Left ventricle myocardium inferior (tissue), 1 donor: ENCODE results near the gene RYR1. TPM values are rescaled to one million over a fixed set of nuclear protein-coding genes. Genes with fewer than 3 reads are reported as not detected.
"Not testable (repeated sequence)": the region's sequence is repeated elsewhere in the genome, so short reads cannot be mapped to it uniquely, and the experiment has no call there.

Experiments
- DNase-seq: peaks from one replicate; pipeline ENCODE4 v3.0.0-alpha.2; 2020
- H3K27ac ChIP-seq: fragments of 200-600 bp; replicated peaks from 2 replicates; pipeline ENCODE4 v1.8.0; 2021
- H3K27me3 ChIP-seq: fragments of 200-600 bp; 2 replicates; pipeline ENCODE4 v1.8.0; 2021; ENCODE audit warnings: low read depth
- H3K36me3 ChIP-seq: fragments of 200-600 bp; 2 replicates; pipeline ENCODE4 v1.8.0; 2021
- H3K4me1 ChIP-seq: fragments of 200-600 bp; 2 replicates; pipeline ENCODE4 v1.8.0; 2021
- H3K4me3 ChIP-seq: fragments of 200-600 bp; 2 replicates; pipeline ENCODE4 v1.8.0; 2021; ENCODE audit warnings: mild to moderate bottlenecking, moderate library complexity
- H3K9me3 ChIP-seq: fragments of 200-600 bp; replicated peaks from 2 replicates; pipeline ENCODE4 v1.8.0; 2021
- CTCF ChIP-seq: fragments of 200-600 bp; IDR thresholded peaks from 2 replicates; pipeline ENCODE4 v1.8.0; 2021; ENCODE audit warnings: antibody characterized with exemption, mild to moderate bottlenecking, borderline replicate concordance
- intact Hi-C: fragments of 100-400 bp; cut with micrococcal nuclease; formaldehyde crosslinking; loops from one replicate; pipeline ENCODE4 v1.11.0; 2022
- total RNA-seq: library from RNA; stranded (reverse); fragmentation: NEBNext Ultra II Directional; extraction: Animal tissue kit (Norgen Biotek cat#: 25700); gene quantifications from one replicate; pipeline ENCODE4 v1.2.1, GENCODE V29; 2021
- donor health status: DM: no; HTN: yes; CAD: no; lungs with severe emphysema.

RYR1 gene
- total RNA-seq, 1 donor from 2014 or later = 0.74 TPM

GRCh38 chr19:38425222-38425809, 8.2 kb upstream of the RYR1 start:
- no peak for DNase-seq
- Histone ChIP-seq H3K27ac (no peak overlapping the region), H3K4me1 (peaks cover 5% of the 10 kb centered on the region), H3K9me3 (no peaks in the 10 kb centered on the region), H3K27me3 (peaks cover 62% of the 10 kb centered on the region), H3K36me3 (no peaks in the 10 kb centered on the region), H3K4me3 (peak overlapping the region; percentile 46)
- no peak for TF ChIP-seq CTCF
- intact Hi-C loops = no loop called here

GRCh38 chr19:38425810-38426466, 7.6 kb upstream of the RYR1 start, which contains the start of gene RASGRP4:
RASGRP4 (minus strand) TSS chr19:38426219; CDS start chr19:38426091, 128 bp downstream.
- intact Hi-C loops = no loop called here
- Histone ChIP-seq H3K4me1 (peaks cover 5% of the 10 kb centered on the region), H3K27me3 (peaks cover 56% of the 10 kb centered on the region), H3K4me3 (peak within 1 kb of the TSS; percentile 46), H3K27ac (peak within 1 kb of the TSS; percentile 23), H3K9me3 (no peaks in the 10 kb centered on the region), H3K36me3 (no peaks in the 10 kb centered on the region)
- DNase-seq = peak; percentile 51
- no peak for TF ChIP-seq CTCF

GRCh38 chr19:38427035-38427677, 6.3 kb upstream of the RYR1 start:
- DNase-seq, intact Hi-C loops, H3K36me3 ChIP-seq, H3K9me3 ChIP-seq, H3K27ac ChIP-seq, H3K4me1 ChIP-seq, H3K4me3 ChIP-seq: not testable (repeated sequence)
- H3K27me3 ChIP-seq = peaks cover 53% of the 10 kb centered on the region

GRCh38 chr19:38429055-38429810, 4.3 kb upstream of the RYR1 start:
- peaks cover 53% of the 10 kb centered on the region for H3K27me3 ChIP-seq
- H3K4me3 ChIP-seq = no peak overlapping the region
- DNase-seq = no peak
- no peak for TF ChIP-seq CTCF
- no peaks in the 10 kb centered on the region for H3K9me3 ChIP-seq
- peaks cover 10% of the 10 kb centered on the region for H3K4me1 ChIP-seq
- no peaks in the 10 kb centered on the region for H3K36me3 ChIP-seq
- H3K27ac ChIP-seq = no peak overlapping the region
- intact Hi-C loops = no loop called here

GRCh38 chr19:38429811-38430156, 3.7 kb upstream of the RYR1 start:
- no peak for DNase-seq
- Histone ChIP-seq H3K27me3 (peaks cover 53% of the 10 kb centered on the region), H3K4me1 (peaks cover 10% of the 10 kb centered on the region), H3K27ac (no peak overlapping the region), H3K9me3 (no peaks in the 10 kb centered on the region), H3K4me3 (no peak overlapping the region), H3K36me3 (no peaks in the 10 kb centered on the region)
- intact Hi-C loops = no loop called here
- no peak for TF ChIP-seq CTCF
